Epithelial cell of esophagus (primary cell): ENCODE results near the gene CCDC192.

Experiments used
- DNase-seq: peaks from one replicate; pipeline ENCODE4 v3.0.0; 2010; ENCODE audit warnings: low read depth
- H3K4me3 ChIP-seq: 2 replicates; pipeline ENCODE4 v1.5.1; 2011; ENCODE audit warnings: mild to moderate bottlenecking, low read length, control low read depth
- TF ChIP-seq, protein P1 (sequence below): IDR thresholded peaks from 2 replicates; pipeline ENCODE4 v1.5.1; 2011; ENCODE audit warnings: low read depth, mild to moderate bottlenecking, low read length, control low read depth, inconsistent platforms; ENCODE audit not compliant: insufficient read depth; ENCODE audit errors: missing control alignments

Gene CCDC192

DNA sequence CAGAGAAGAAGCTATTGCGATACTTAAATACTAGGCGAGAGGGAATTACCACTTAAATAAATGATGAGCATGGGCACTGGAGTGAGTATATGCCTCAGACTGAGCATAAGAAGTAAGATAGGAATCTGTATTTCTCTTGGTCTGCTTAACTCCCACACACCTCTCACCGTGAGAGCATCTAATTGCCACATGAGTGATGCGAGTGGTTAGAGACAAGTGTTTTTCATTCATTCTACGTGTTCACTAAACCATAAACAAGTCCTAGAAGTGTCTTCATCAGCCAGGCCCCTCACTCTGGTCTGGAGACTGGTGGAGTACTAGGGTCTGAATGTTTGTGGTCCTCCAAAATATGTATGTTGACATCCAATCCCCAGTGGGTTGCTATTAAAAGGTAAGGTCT is 230.2 kb downstream of the CCDC192 start:
- H3K4me3 ChIP-seq: no peak overlapping the region
- DNase-seq: no peak
- TF ChIP-seq, protein P1, sequence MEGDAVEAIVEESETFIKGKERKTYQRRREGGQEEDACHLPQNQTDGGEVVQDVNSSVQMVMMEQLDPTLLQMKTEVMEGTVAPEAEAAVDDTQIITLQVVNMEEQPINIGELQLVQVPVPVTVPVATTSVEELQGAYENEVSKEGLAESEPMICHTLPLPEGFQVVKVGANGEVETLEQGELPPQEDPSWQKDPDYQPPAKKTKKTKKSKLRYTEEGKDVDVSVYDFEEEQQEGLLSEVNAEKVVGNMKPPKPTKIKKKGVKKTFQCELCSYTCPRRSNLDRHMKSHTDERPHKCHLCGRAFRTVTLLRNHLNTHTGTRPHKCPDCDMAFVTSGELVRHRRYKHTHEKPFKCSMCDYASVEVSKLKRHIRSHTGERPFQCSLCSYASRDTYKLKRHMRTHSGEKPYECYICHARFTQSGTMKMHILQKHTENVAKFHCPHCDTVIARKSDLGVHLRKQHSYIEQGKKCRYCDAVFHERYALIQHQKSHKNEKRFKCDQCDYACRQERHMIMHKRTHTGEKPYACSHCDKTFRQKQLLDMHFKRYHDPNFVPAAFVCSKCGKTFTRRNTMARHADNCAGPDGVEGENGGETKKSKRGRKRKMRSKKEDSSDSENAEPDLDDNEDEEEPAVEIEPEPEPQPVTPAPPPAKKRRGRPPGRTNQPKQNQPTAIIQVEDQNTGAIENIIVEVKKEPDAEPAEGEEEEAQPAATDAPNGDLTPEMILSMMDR: no peak

DNA sequence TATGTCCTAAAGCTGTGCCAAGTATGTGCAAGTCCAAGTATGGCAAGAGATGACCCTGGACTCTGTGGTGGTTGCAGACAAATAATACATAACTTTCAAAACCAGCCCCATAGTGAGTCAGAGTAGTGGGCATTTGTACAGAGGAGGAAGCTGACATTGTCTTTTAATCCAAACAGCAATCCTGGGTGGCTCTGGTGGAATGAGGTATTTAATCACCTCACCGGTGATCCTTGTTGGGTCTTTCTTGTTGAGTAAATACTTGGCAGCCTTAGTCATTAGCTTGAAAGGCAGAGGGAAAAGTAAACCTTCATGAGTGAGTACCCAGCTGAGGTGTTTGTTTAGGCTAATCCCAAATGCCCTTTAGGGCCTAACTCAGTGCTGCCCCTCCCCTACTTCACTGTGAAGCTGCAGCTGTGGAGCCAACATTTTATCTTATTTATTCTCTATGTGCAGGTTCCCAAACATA is 231.6 kb downstream of the CCDC192 start:
- TF ChIP-seq, protein P1: peak; percentile 42
- H3K4me3 ChIP-seq: no peak overlapping the region
- DNase-seq: peak; percentile 98

DNA sequence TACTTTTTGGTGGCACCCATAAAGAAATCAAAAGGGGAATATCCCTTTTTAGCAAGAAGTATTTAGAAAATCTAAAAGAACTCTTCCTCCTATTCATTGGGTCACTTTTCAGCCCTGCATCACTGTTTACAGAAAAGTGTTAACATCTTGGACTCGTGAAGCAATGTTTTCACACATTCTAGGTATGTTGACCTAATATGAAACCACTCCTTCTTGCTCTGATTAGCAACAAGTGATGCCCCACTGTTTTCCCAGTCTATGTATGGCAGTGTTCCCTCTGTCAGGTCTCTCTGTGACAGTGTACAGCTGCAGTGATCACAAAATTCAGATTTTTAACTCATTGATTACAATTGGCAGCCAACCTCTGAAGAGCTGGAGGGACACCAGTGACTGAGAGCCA is 232.2 kb downstream of the CCDC192 start:
- TF ChIP-seq, protein P1: no peak
- peak; percentile 59 for DNase-seq
- H3K4me3 ChIP-seq: no peak overlapping the region

DNA sequence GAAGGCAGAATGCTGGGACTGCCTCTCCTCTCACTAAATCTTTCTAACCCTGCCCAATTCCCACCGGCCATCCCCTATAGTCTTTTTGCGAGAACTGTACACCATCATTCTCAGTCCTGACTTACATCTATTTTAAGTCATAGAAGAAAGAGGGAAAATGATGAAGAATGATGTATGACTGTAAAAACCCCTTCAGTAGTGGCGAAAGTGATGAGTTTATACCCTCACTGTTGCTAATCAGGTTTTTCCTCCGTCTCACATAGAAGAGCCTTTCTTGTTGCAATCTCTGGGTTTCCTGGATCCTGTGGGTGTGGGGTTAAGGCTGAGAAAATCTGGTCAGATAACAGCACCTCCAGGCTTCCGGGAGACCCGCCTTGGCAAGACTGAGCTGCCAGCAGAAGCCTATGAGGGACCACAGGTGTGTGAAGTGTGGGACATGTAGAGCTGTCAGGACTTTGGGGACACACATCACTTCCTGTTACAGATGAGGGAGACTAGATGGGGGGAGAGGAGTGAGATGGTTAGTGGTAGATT is 233.3 kb downstream of the CCDC192 start:
- DNase-seq: peak; percentile 80
- TF ChIP-seq, protein P1: no peak

DNA sequence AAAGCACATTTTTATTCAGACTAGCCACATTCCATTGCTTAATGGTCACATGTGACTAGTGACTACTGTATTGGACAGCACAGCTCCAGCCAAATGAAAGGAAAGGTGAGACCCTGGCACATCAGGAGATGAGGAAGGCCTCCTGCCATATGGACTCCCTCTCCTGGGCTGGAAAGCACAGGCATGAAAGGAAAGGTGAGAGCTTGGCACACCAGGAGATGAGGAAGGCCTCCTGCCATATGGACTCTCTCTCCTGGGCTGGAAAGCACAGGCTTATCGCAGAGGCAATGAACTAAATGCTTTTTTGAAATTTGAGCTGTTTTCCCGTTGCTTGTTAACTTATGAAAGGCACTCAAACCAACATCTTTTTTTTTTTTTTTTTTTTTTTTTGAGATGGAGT is 235.6 kb downstream of the CCDC192 start:
- TF ChIP-seq, protein P1: no peak
- no peak for DNase-seq
- no peak overlapping the region for H3K4me3 ChIP-seq

More for the DNA sequence above, 233.3 kb downstream of the CCDC192 start:
- H3K4me3 ChIP-seq: no peak overlapping the region

DNA sequence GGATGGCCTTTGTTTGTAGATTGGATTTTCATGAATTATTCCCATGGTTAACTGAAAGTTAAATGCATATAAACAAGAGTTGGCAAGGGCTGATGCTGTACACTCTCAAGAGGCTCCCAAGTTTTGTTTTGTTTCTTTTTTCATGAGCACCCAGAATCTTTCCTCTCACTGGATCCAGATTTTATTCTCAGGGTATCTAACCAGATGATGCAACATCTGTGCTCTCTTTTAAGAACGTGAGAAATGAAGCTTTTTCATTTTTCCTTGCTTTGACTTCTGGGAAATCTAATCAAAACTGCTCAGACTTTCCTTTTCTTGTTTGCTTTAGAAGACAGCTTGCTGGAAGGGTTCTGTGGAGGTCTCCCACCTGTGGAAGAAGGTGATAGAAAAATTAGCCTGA is 237.7 kb downstream of the CCDC192 start:
- no peak overlapping the region for H3K4me3 ChIP-seq
- no peak for DNase-seq
- TF ChIP-seq, protein P1: no peak

DNA sequence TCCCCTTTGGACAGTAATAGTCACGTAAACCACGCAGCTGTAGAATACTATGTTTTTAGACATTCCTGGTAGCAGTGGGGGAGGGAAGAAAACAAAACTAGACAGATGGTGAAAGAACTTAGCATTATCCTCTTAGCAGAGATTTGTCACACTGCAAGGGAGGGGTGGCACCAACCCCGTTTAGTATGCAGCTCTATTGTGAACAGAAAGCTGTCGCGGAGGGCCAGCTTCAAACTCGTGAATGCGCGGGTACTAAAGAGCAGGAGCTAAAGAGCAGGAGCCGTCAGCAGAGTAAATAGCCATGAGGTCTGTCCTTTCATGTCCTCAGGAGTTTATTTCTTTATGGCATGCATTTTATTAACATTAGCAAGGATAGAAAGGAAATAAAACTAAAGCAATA is 238.5 kb downstream of the CCDC192 start:
- TF ChIP-seq, protein P1: no peak
- DNase-seq: no peak
- H3K4me3 ChIP-seq: no peak overlapping the region
